ENCODE data around the gene CARMIL1.

- TF ChIP-seq CTCF (IDR thresholded peaks at IDR 0.05; ENCODE audit: control extremely low read depth in 1 of 3, insufficient read depth in 1 of 3, low read depth in 1 of 3, low read length in 3 of 3) (no peak), NRF1 (IDR thresholded peaks at IDR 0.05; ENCODE audit: low read depth, low read length) (no peak), RAD21 (IDR thresholded peaks at IDR 0.05 in 1 of 2, conservative IDR thresholded peaks at IDR 0.05 in 1 of 2; ENCODE audit: low read depth in 2 of 2, low read length in 2 of 2) (no peak), MAFK (IDR thresholded peaks at IDR 0.05; ENCODE audit: low read depth, low read length) (no peak), EZH2 (IDR thresholded peaks at IDR 0.05; ENCODE audit: low read depth, low read length, severe bottlenecking) (no peak)
Measured at GRCh38 chr6:25387911-25388310, 108.7 kb downstream of the CARMIL1 start.

Measured in H1 (cell line).